HepG2 (cell line): ENCODE data around the gene DHCR7. TPM values are rescaled to one million over a fixed set of nuclear protein-coding genes. Genes with fewer than 3 reads are reported as not detected.

Source experiments
- ATAC-seq: fragments of 200-7000 bp; cut with Tn5 transposase; 3 replicates; pipeline ENCODE4 v1.9.1; 2020; ENCODE audit warnings: mild to moderate bottlenecking, moderate library complexity
- BruUV-seq: library from RNA; stranded (reverse); fragments of 400-500 nt; replicated peaks from 2 replicates; lab custom pipeline; 2021; lab: Mats Ljungman, UMichigan
- CTCF ChIA-PET: fragments of 300-600 bp; formaldehyde crosslinking; extraction: SDS; loops from one replicate; lab custom pipeline; 2021; ENCODE audit warnings: low total read pairs, inconsistent platforms, low intra/inter-chr PET ratio; lab: Yijun Ruan, JAX
- POLR2A ChIA-PET: fragments of 350-600 bp; sonication (Branson Sonifier 250); formaldehyde crosslinking; loops from one replicate; lab custom pipeline; 2020; ENCODE audit warnings: antibody characterized with exemption, inconsistent platforms; lab: Yijun Ruan, JAX
- DNase-seq: peaks from one replicate; pipeline ENCODE4 v3.0.0-alpha.2; 2015; ENCODE audit warnings: low spot score
- FAIRE-seq: peaks from 3 replicates; lab custom pipeline; 2011; peaks lifted over from hg19 to GRCh38; lab: Jason Lieb, UNC
- H2AFZ ChIP-seq: one replicate; pipeline ENCODE4 v1.6.1; 2011; ENCODE audit warnings: low read length, inconsistent platforms
- H3K27ac ChIP-seq: fragments of 300-600 bp; 3 replicates; pipeline ENCODE4 v1.8.0; 2011; ENCODE audit warnings: mixed run types, mild to moderate bottlenecking, mixed read lengths, low read length, inconsistent platforms; ENCODE audit not compliant: insufficient read depth; ENCODE audit errors: extremely low read length
- H3K27me3 ChIP-seq, 2 experiments: fragments of 200-600 bp in 1 of 2; 2 replicates in 1 of 2; 3 replicates in 1 of 2; pipeline versions ENCODE4 v1.6.0 to v1.8.0; 2011; ENCODE audit warnings: low read length in 2 of 2, mild to moderate bottlenecking in 2 of 2, moderate library complexity in 2 of 2, inconsistent platforms in 1 of 2; ENCODE audit not compliant: insufficient read depth in 2 of 2, control insufficient read depth in 1 of 2
- H3K36me3 ChIP-seq, 2 experiments: fragments of 200-600 bp in 1 of 2; replicated peaks in 1 of 2; 2 replicates in 1 of 2; 3 replicates in 1 of 2; pipeline versions ENCODE4 v1.5.1 to v1.8.0; 2011; ENCODE audit warnings: low read length in 2 of 2, inconsistent platforms in 1 of 2; ENCODE audit not compliant: insufficient read depth in 2 of 2, control insufficient read depth in 1 of 2
- H3K4me1 ChIP-seq: 2 replicates; pipeline ENCODE4 v1.5.1; 2012; ENCODE audit warnings: low read length, inconsistent platforms; ENCODE audit not compliant: insufficient read depth
- H3K4me2 ChIP-seq: 2 replicates; pipeline ENCODE4 v1.6.0; 2011; ENCODE audit warnings: low read depth, low read length, inconsistent platforms
- H3K4me3 ChIP-seq, 3 experiments: fragments of 200-600 bp in 1 of 3; sonication (generic), shearing (Covaris generic) in 1 of 3; replicated peaks in 1 of 3; 2 replicates each; pipeline ENCODE4 v1.5.1; 2011 to 2016; ENCODE audit warnings: low read length in 3 of 3, inconsistent platforms in 2 of 3, low read depth in 2 of 3, mild to moderate bottlenecking in 2 of 3, control low read depth in 1 of 3, mixed read lengths in 1 of 3; ENCODE audit not compliant: insufficient read depth in 1 of 3
- H3K79me2 ChIP-seq: one replicate; pipeline ENCODE4 v1.6.1; 2011; ENCODE audit warnings: low read length, inconsistent platforms; ENCODE audit not compliant: insufficient read depth
- H3K9ac ChIP-seq: 2 replicates; pipeline ENCODE4 v1.6.0; 2011; ENCODE audit warnings: mild to moderate bottlenecking, low read depth, low read length, inconsistent platforms; ENCODE audit not compliant: insufficient read depth
- H3K9me3 ChIP-seq: 2 replicates; pipeline ENCODE4 v1.5.1; 2012; ENCODE audit warnings: mild to moderate bottlenecking, low read length
- H4K20me1 ChIP-seq: 2 replicates; pipeline ENCODE4 v1.6.0; 2011; ENCODE audit warnings: inconsistent platforms, mild to moderate bottlenecking, low read length, moderate library complexity; ENCODE audit not compliant: insufficient read depth
- AKAP8 ChIP-seq: sonication (generic); formaldehyde crosslinking; IDR thresholded peaks from 2 replicates; pipeline ENCODE4 v1.5.1; 2020; ENCODE audit warnings: mild to moderate bottlenecking, missing genetic modification reagents
- JUNB ChIP-seq: sonication (generic); formaldehyde crosslinking; IDR thresholded peaks from 2 replicates; pipeline ENCODE4 v1.8.0; 2022; ENCODE audit warnings: missing genetic modification reagents, mild to moderate bottlenecking, borderline replicate concordance
- RFXANK ChIP-seq: IDR thresholded peaks from 2 replicates; pipeline ENCODE4 v1.6.1; 2016
- SALL2 ChIP-seq: sonication (generic); formaldehyde crosslinking; IDR thresholded peaks from 2 replicates; pipeline ENCODE4 v1.8.1; 2023; ENCODE audit warnings: mild to moderate bottlenecking, missing genetic modification reagents, inconsistent platforms
- TMF1 ChIP-seq: sonication (generic); formaldehyde crosslinking; IDR thresholded peaks from 2 replicates; pipeline ENCODE4 v1.8.1; 2022; ENCODE audit warnings: low read depth, missing genetic modification reagents
- ZEB1 ChIP-seq: IDR thresholded peaks from 2 replicates; pipeline ENCODE4 v1.6.1; 2012; ENCODE audit warnings: mild to moderate bottlenecking, low read depth, inconsistent platforms; ENCODE audit not compliant: insufficient replicate concordance
- ZNF747 ChIP-seq: sonication (generic); formaldehyde crosslinking; IDR thresholded peaks from 2 replicates; pipeline ENCODE4 v1.8.1; 2023; ENCODE audit warnings: missing genetic modification reagents, mild to moderate bottlenecking, borderline replicate concordance
- WGBS: methylation state at CpG from one replicate; pipeline ENCODE4 v1.1.6; 2017; ENCODE audit warnings: low lambda C conversion rate; 5-methylcytosine and 5-hydroxymethylcytosine counted together
- in situ Hi-C: cut with HindIII; loops from 2 replicates; pipeline ENCODE4 v1.10.0; 2017; ENCODE audit warnings: low pct_unique_long_range_greater_than_20kb; ENCODE audit not compliant: extremely low pct_ligation_motif_present
- intact Hi-C: fragments of 100-400 bp; cut with micrococcal nuclease; formaldehyde crosslinking; loops from one replicate; pipeline ENCODE4 v1.10.0; 2022; ENCODE audit not compliant: unreplicated experiment
- polyA plus RNA-seq, 8 experiments: library from polyadenylated mRNA; depleted of rRNA in 3 of 8; stranded (reverse) in 7 of 8; unstranded in 1 of 8; fragments of >200 nt; fragmentation: Illumina TruSeq in 4 of 8; extraction: Trizol in 4 of 8; gene quantifications; 2 replicates each; pipeline versions ENCODE4 v1.2.1 to v1.2.3, GENCODE V29; 2011 to 2016; ENCODE audit warnings: low read depth in 4 of 8, missing spikeins in 1 of 8, mixed read lengths in 1 of 8; ENCODE audit not compliant: insufficient read depth in 1 of 8
- total RNA-seq, 5 experiments: library from RNA; depleted of rRNA; stranded (reverse); fragments of >200 nt; fragmentation: Illumina TruSeq; extraction: Trizol; gene quantifications; 2 replicates each; pipeline ENCODE4 v1.2.3, GENCODE V29; 2016; ENCODE audit warnings: low read depth in 1 of 5
- TF ChIP-seq, protein P1 (sequence below): sonication (generic); formaldehyde crosslinking; IDR thresholded peaks from 2 replicates; pipeline ENCODE4 v1.5.0; 2020; ENCODE audit warnings: mild to moderate bottlenecking, missing genetic modification reagents

Gene DHCR7
- total and polyA plus RNA-seq, 2 of the 13 experiments (the other 11 are each of a cell fraction or from before 2014, with no cell fraction given), result 96.0 to 143 TPM

DNA sequence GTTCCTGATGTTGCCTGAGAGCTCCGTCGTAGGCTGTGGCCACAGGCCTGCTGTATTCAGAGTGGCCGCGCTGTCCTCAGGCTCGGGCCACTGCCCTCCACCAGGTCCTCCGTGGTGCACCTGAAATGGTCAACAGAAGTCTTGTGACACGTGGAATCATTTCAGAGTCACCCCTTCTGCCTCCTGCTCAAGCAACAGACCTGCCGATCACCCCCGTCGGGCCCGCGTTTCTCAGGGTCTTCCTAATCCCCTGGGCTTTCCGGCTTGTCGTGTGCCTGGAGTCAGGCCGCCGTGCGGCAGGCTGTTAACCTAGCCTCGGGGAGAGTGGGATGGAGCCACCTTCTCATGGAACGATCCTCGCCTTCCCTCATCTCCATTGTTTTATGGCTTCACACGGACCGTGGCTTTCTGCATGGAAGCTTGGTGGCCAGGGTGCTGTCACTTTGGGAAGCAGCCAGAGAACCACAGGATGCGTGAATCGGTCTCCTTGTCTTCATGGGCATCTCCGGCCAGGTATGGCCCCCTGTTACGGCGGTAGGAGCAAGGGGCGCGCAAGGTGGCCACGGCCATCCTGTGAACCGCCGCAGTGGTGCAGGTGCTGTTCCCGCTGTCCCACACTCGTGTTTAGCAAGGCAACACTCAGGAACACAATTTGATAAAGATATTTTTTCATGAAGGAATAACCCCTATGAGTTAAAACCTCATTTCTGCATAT, 28.9 kb upstream of the DHCR7 start:
- Histone ChIP-seq H3K9ac (no peak overlapping the region), H3K79me2 (no peaks in the 10 kb centered on the region), H3K36me3 (peaks cover 34 to 74% of the 10 kb centered on the region in 2 experiments; a peak in 4 of 5 replicates), H3K4me3 (no peak overlapping the region), H2AFZ (no peak overlapping the region), H4K20me1 (no peaks in the 10 kb centered on the region), H3K9me3 (no peaks in the 10 kb centered on the region), H3K27me3 (no peaks in the 10 kb centered on the region), H3K4me1 (peaks cover 8% of the 10 kb centered on the region; the same call in 1 of the 2 replicates), H3K4me2 (no peak overlapping the region), H3K27ac (no peak overlapping the region)
- WGBS, result 95% methylated on average over 22 of the region's 34 CpGs
- DNase-seq (no peak), FAIRE-seq (no peak), ATAC-seq (no peak)
- in situ Hi-C loops (no loop called here), intact Hi-C loops (no loop called here)
- BruUV-seq, result no TSS peak
- CTCF ChIA-PET, result no interaction called here
- TF ChIP-seq TMF1 (CRISPR knock-in tag), result no peak
- no peak for TF ChIP-seq AKAP8 (CRISPR knock-in tag)
- TF ChIP-seq RFXANK (CRISPR knock-in tag), result no peak
- no peak for TF ChIP-seq ZNF747 (CRISPR knock-in tag)
- no peak for TF ChIP-seq ZEB1
- TF ChIP-seq, protein P1, sequence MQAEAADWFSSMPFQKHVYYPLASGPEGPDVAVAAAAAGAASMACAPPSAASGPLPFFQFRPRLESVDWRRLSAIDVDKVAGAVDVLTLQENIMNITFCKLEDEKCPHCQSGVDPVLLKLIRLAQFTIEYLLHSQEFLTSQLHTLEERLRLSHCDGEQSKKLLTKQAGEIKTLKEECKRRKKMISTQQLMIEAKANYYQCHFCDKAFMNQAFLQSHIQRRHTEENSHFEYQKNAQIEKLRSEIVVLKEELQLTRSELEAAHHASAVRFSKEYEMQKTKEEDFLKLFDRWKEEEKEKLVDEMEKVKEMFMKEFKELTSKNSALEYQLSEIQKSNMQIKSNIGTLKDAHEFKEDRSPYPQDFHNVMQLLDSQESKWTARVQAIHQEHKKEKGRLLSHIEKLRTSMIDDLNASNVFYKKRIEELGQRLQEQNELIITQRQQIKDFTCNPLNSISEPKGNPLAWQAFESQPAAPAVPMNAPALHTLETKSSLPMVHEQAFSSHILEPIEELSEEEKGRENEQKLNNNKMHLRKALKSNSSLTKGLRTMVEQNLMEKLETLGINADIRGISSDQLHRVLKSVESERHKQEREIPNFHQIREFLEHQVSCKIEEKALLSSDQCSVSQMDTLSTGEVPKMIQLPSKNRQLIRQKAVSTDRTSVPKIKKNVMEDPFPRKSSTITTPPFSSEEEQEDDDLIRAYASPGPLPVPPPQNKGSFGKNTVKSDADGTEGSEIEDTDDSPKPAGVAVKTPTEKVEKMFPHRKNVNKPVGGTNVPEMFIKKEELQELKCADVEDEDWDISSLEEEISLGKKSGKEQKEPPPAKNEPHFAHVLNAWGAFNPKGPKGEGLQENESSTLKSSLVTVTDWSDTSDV (CRISPR knock-in tag), result no peak
- TF ChIP-seq SALL2 (CRISPR knock-in tag), result no peak
- TF ChIP-seq JUNB (CRISPR knock-in tag), result no peak
- POLR2A ChIA-PET, result no interaction called here
